Neural cell (in vitro differentiated cells): ENCODE data around the gene CD180. TPM values are rescaled to one million over a fixed set of nuclear protein-coding genes. Genes with fewer than 3 reads are reported as not detected.

Source experiments
- H2AFZ ChIP-seq: fragments of 200-600, 300-800 bp; sonication (generic), shearing (Covaris generic); 2 replicates; pipeline ENCODE4 v1.6.0; 2014; ENCODE audit warnings: low read depth, mild to moderate bottlenecking, antibody characterized with exemption, low read length, moderate library complexity
- H3F3A ChIP-seq: fragments of 200-600 bp; shearing (Covaris generic); 2 replicates; pipeline ENCODE4 v1.6.1; 2016; ENCODE audit warnings: mild to moderate bottlenecking, moderate library complexity, mixed read lengths, antibody characterized with exemption, low read length; ENCODE audit not compliant: insufficient read depth, poor library complexity, severe bottlenecking
- H3K27ac ChIP-seq: fragments of 200-600, 300-800 bp; sonication (generic), shearing (Covaris generic); 2 replicates; pipeline ENCODE4 v1.5.1; 2014; ENCODE audit warnings: mild to moderate bottlenecking, low read length, moderate library complexity
- H3K27me3 ChIP-seq: fragments of 300-800, 200-600 bp; sonication (generic), shearing (Covaris generic); 2 replicates; pipeline ENCODE4 v1.6.0; 2014; ENCODE audit warnings: mild to moderate bottlenecking, low read depth, low read length, moderate library complexity; ENCODE audit not compliant: insufficient read depth
- H3K36me3 ChIP-seq: fragments of 300-800, 200-600 bp; sonication (generic), shearing (Covaris generic); 2 replicates; pipeline ENCODE4 v1.5.1; 2014; ENCODE audit warnings: mild to moderate bottlenecking, antibody characterized with exemption, low read length, moderate library complexity; ENCODE audit not compliant: insufficient read depth
- H3K4me2 ChIP-seq: fragments of 300-800, 200-600 bp; sonication (generic), shearing (Covaris generic); 2 replicates; pipeline ENCODE4 v1.6.0; 2014; ENCODE audit warnings: mild to moderate bottlenecking, low read length
- H3K4me3 ChIP-seq: fragments of 300-800, 200-600 bp; sonication (generic), shearing (Covaris generic); 2 replicates; pipeline ENCODE4 v1.5.1; 2014; ENCODE audit warnings: mild to moderate bottlenecking, low read length, moderate library complexity
- H3K79me2 ChIP-seq: fragments of 200-600 bp; shearing (Covaris generic); replicated peaks from 2 replicates; pipeline ENCODE4 v1.6.0; 2014; ENCODE audit warnings: mild to moderate bottlenecking, low read length, moderate library complexity; ENCODE audit not compliant: insufficient read depth
- H3K9ac ChIP-seq: fragments of 300-800, 200-600 bp; sonication (generic), shearing (Covaris generic); 2 replicates; pipeline ENCODE4 v1.6.1; 2016; ENCODE audit warnings: mild to moderate bottlenecking, low read length, mixed read lengths
- H3K9me2 ChIP-seq: fragments of 200-600 bp; shearing (Covaris generic); 2 replicates; pipeline ENCODE4 v1.6.1; 2016; ENCODE audit warnings: mild to moderate bottlenecking, low read length, mixed read lengths; ENCODE audit not compliant: insufficient read depth
- H3K9me3 ChIP-seq: fragments of 200-600, 300-800 bp; sonication (generic), shearing (Covaris generic); 2 replicates; pipeline ENCODE4 v1.6.1; 2016; ENCODE audit warnings: mild to moderate bottlenecking, mixed run types, low read length, moderate library complexity, mixed read lengths
- H4K20me1 ChIP-seq: fragments of 200-600 bp; shearing (Covaris generic); 2 replicates; pipeline ENCODE4 v1.6.1; 2016; ENCODE audit warnings: mild to moderate bottlenecking, mixed run types; ENCODE audit not compliant: insufficient read depth
- EP300 ChIP-seq: fragments of 450-650 bp; conservative IDR thresholded peaks from 2 replicates; pipeline ENCODE4 v1.6.1; 2014; ENCODE audit warnings: antibody characterized with exemption, mild to moderate bottlenecking, moderate library complexity; ENCODE audit not compliant: poor library complexity, severe bottlenecking
- EZH2 ChIP-seq: fragments of 200-600, 300-800 bp; shearing (Covaris generic), sonication (generic); IDR thresholded peaks from 2 replicates; pipeline ENCODE4 v1.6.1; 2014; ENCODE audit warnings: antibody characterized with exemption, low read length, borderline replicate concordance, mild to moderate bottlenecking; ENCODE audit not compliant: insufficient read depth, poor library complexity, severe bottlenecking
- MXI1 ChIP-seq: fragments of 450-650 bp; conservative IDR thresholded peaks from 2 replicates; pipeline ENCODE4 v1.6.1; 2014; ENCODE audit warnings: antibody characterized with exemption, mild to moderate bottlenecking; ENCODE audit not compliant: poor library complexity, severe bottlenecking
- POLR2AphosphoS5 ChIP-seq: IDR thresholded peaks from 2 replicates; pipeline ENCODE4 v1.6.1; 2012
- RAD21 ChIP-seq: fragments of 450-650 bp; conservative IDR thresholded peaks from 2 replicates; pipeline ENCODE4 v1.6.1; 2014; ENCODE audit warnings: antibody characterized with exemption, mild to moderate bottlenecking, moderate library complexity
- SMC3 ChIP-seq: fragments of 450-650 bp; conservative IDR thresholded peaks from 2 replicates; pipeline ENCODE4 v1.6.1; 2014; ENCODE audit warnings: antibody characterized with exemption, mild to moderate bottlenecking, moderate library complexity; ENCODE audit not compliant: poor library complexity
- TAF1 ChIP-seq: IDR thresholded peaks from 2 replicates; pipeline ENCODE4 v1.6.1; 2012; ENCODE audit warnings: low read depth
- polyA plus RNA-seq: library from polyadenylated mRNA; depleted of rRNA; stranded (reverse); fragments of >200 nt; gene quantifications from 2 replicates; pipeline ENCODE4 v1.2.3, GENCODE V29; 2014
- TF ChIP-seq, protein P1 (sequence below): fragments of 450-650 bp; IDR thresholded peaks from 2 replicates; pipeline ENCODE4 v1.5.1; 2014; ENCODE audit warnings: antibody characterized with exemption, mild to moderate bottlenecking, moderate library complexity; ENCODE audit not compliant: poor library complexity, severe bottlenecking
- TF ChIP-seq, protein P2 (sequence below): IDR thresholded peaks from 2 replicates; pipeline ENCODE4 v1.6.1; 2012; ENCODE audit warnings: borderline replicate concordance

Gene CD180
- polyA plus RNA-seq, 1 donor from 2014 or later = not detected

DNA sequence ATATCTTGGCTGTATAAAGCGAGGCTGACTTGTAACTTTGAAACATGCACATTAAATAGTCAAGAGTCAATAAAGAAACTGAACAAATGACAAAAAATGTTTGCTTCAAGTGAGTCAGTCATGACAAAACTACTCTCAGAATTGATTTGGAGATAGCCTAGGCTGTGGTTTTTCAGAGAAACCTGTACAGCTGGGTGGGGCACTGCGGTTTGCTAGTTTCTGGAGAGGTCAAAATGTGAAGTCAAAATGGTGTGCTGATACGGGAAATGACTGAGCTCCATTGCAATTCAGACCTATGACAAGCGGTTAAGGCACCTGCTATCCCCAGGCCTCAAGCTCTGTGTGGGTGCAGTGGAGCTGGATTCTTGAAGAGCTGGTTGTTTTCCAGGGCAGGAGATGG, 10.3 kb upstream of the CD180 start:
- TF ChIP-seq RAD21 (no peak), POLR2AphosphoS5 (no peak), EP300 (no peak), TAF1 (no peak), SMC3 (no peak), MXI1 (no peak), EZH2 (no peak)
- TF ChIP-seq, protein P1, sequence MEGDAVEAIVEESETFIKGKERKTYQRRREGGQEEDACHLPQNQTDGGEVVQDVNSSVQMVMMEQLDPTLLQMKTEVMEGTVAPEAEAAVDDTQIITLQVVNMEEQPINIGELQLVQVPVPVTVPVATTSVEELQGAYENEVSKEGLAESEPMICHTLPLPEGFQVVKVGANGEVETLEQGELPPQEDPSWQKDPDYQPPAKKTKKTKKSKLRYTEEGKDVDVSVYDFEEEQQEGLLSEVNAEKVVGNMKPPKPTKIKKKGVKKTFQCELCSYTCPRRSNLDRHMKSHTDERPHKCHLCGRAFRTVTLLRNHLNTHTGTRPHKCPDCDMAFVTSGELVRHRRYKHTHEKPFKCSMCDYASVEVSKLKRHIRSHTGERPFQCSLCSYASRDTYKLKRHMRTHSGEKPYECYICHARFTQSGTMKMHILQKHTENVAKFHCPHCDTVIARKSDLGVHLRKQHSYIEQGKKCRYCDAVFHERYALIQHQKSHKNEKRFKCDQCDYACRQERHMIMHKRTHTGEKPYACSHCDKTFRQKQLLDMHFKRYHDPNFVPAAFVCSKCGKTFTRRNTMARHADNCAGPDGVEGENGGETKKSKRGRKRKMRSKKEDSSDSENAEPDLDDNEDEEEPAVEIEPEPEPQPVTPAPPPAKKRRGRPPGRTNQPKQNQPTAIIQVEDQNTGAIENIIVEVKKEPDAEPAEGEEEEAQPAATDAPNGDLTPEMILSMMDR = no peak
- TF ChIP-seq, protein P2, sequence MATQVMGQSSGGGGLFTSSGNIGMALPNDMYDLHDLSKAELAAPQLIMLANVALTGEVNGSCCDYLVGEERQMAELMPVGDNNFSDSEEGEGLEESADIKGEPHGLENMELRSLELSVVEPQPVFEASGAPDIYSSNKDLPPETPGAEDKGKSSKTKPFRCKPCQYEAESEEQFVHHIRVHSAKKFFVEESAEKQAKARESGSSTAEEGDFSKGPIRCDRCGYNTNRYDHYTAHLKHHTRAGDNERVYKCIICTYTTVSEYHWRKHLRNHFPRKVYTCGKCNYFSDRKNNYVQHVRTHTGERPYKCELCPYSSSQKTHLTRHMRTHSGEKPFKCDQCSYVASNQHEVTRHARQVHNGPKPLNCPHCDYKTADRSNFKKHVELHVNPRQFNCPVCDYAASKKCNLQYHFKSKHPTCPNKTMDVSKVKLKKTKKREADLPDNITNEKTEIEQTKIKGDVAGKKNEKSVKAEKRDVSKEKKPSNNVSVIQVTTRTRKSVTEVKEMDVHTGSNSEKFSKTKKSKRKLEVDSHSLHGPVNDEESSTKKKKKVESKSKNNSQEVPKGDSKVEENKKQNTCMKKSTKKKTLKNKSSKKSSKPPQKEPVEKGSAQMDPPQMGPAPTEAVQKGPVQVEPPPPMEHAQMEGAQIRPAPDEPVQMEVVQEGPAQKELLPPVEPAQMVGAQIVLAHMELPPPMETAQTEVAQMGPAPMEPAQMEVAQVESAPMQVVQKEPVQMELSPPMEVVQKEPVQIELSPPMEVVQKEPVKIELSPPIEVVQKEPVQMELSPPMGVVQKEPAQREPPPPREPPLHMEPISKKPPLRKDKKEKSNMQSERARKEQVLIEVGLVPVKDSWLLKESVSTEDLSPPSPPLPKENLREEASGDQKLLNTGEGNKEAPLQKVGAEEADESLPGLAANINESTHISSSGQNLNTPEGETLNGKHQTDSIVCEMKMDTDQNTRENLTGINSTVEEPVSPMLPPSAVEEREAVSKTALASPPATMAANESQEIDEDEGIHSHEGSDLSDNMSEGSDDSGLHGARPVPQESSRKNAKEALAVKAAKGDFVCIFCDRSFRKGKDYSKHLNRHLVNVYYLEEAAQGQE = no peak
- Histone ChIP-seq H3K79me2 (no peaks in the 10 kb centered on the region), H3K9ac (no peak overlapping the region), H3K4me2 (no peak overlapping the region), H3K9me3 (no peaks in the 10 kb centered on the region), H2AFZ (no peak overlapping the region), H3F3A (no peaks in the 10 kb centered on the region), H3K36me3 (no peaks in the 10 kb centered on the region), H3K27ac (no peak overlapping the region), H3K4me3 (no peak overlapping the region), H3K27me3 (no peaks in the 10 kb centered on the region), H4K20me1 (no peaks in the 10 kb centered on the region), H3K9me2 (no peaks in the 10 kb centered on the region)

DNA sequence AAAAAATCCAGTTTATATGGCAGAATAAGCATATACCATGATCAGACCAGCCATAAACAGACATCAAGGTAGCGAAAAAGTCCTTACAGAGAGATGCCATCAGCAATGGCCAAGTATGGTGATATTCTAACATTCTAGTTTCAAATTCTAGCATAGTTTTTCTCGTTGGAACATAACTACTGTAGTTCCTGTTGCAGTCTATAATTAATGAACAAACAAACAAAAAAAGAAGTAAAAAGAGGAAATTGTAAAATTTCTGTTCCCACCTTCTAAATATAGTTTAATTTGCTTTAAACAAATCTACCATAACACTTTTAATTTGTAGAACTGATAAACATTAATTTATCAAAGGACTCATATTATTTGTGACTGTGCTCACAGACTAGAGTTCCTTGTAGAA, 9.9 kb upstream of the CD180 start:
- peaks cover under 1% of the 10 kb centered on the region for H3K9me3 ChIP-seq
- TF ChIP-seq EP300 (no peak), TAF1 (no peak), EZH2 (no peak)
- H3K27me3 ChIP-seq = no peaks in the 10 kb centered on the region
- no peak overlapping the region for H3K4me2 ChIP-seq
- no peaks in the 10 kb centered on the region for H3K9me2 ChIP-seq
- no peak overlapping the region for H3K27ac ChIP-seq
- no peak overlapping the region for H3K4me3 ChIP-seq
- no peaks in the 10 kb centered on the region for H3K79me2 ChIP-seq
- H3K36me3 ChIP-seq = no peaks in the 10 kb centered on the region
- H3F3A ChIP-seq = no peaks in the 10 kb centered on the region
- no peak overlapping the region for H3K9ac ChIP-seq
- no peaks in the 10 kb centered on the region for H4K20me1 ChIP-seq
- H2AFZ ChIP-seq = no peak overlapping the region

DNA sequence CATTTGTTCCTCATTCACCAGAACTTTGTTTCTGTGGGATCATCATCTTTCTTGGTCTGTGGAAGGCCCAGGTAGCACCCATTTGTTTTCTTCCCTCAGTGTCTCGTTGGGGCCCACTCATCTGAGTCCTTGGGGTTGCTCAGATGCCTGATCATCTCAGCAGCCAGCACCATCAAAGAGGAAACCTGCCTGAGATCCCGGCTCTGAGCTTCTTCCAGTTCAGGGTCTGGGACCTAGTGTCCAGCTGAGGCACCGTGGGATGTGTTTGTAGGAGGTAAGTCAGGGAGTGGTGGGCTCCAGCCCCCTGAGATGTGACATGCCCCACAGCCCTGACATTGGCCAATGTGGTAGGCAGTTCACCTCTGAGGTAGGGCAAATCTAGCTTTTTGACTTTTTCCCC, 9.4 kb upstream of the CD180 start:
- Histone ChIP-seq H3K4me3 (no peak overlapping the region), H2AFZ (no peak overlapping the region), H3K9me2 (no peaks in the 10 kb centered on the region), H3K79me2 (no peaks in the 10 kb centered on the region), H3K27ac (no peak overlapping the region), H4K20me1 (no peaks in the 10 kb centered on the region), H3K4me2 (no peak overlapping the region), H3F3A (no peaks in the 10 kb centered on the region), H3K27me3 (no peaks in the 10 kb centered on the region), H3K9ac (no peak overlapping the region), H3K36me3 (no peaks in the 10 kb centered on the region), H3K9me3 (peaks cover 3% of the 10 kb centered on the region)
- no peak for TF ChIP-seq EP300
- no peak for TF ChIP-seq MXI1
- TF ChIP-seq TAF1 = no peak
- no peak for TF ChIP-seq EZH2
- TF ChIP-seq RAD21 = no peak
- TF ChIP-seq POLR2AphosphoS5 = no peak
- TF ChIP-seq, protein P2 = no peak
- no peak for TF ChIP-seq SMC3
- TF ChIP-seq, protein P1 = no peak
